ENCODE data around the gene UGDH.

UGDH gene

GRCh38 chr4:39451423-39452023 is 75.7 kb downstream of the UGDH start:
- no peak for DNase-seq

GRCh38 chr4:39450618-39451017 is 76.6 kb downstream of the UGDH start:
- no peak for DNase-seq

Measured in CD4-positive, alpha-beta T cell treated with Interleukin-4 for 1 hour (primary cell).